ENCODE data around the gene GALNT13.

Gene GALNT13

DNA sequence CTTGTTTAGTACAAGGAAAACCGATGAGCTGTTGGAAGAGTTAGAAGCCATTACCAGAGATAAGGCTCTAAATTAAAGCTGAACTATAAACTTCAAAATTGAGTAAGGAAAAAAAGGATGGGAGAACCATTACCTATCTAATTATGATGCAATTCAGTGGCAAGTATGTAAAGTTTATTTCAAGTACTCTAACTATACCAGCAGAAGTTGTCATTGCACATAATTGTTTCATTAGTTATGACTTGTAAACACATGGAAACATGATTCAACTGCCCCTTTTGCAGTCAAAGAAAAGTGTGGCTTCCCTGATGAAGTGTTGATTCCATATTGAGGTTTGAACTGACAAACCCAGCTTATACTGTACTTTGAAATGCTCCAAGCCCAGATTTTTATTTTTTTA is 502.7 kb downstream of the GALNT13 start:
- DNase-seq (ENCODE audit: low read depth), result no peak
- in situ Hi-C loops (cut with HindIII; ENCODE audit: low sequenced_read_pairs), result no loop called here
- TF ChIP-seq CTCF (IDR thresholded peaks at IDR 0.05; ENCODE audit: low read depth, low read length, missing control alignments), result no peak
- H3K4me3 ChIP-seq (ENCODE audit: low read depth, low read length), result no peak overlapping the region

DNA sequence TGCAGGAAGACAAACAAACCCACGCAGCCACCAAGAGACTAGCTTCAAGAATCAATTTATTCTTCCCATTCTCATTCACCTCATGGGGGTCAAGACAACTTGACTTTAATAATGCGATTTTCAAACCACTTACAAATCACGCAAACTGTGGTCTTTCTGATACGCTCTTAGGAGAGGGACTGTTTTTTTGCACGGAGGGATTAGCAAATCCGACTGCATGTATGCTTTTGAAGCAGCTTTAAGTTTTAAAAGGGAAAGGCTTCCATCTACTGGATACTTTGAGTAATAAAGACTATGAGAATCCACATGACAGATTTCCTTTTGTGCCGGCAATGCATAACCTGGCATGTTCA is 503.8 kb downstream of the GALNT13 start:
- peak; percentile 39 for TF ChIP-seq CTCF (IDR thresholded peaks at IDR 0.05; ENCODE audit: low read depth, low read length, missing control alignments)
- in situ Hi-C loops (cut with HindIII; ENCODE audit: low sequenced_read_pairs), result no loop called here
- H3K4me3 ChIP-seq (ENCODE audit: low read depth, low read length), result no peak overlapping the region
- DNase-seq (ENCODE audit: low read depth), result peak; percentile 49

DNA sequence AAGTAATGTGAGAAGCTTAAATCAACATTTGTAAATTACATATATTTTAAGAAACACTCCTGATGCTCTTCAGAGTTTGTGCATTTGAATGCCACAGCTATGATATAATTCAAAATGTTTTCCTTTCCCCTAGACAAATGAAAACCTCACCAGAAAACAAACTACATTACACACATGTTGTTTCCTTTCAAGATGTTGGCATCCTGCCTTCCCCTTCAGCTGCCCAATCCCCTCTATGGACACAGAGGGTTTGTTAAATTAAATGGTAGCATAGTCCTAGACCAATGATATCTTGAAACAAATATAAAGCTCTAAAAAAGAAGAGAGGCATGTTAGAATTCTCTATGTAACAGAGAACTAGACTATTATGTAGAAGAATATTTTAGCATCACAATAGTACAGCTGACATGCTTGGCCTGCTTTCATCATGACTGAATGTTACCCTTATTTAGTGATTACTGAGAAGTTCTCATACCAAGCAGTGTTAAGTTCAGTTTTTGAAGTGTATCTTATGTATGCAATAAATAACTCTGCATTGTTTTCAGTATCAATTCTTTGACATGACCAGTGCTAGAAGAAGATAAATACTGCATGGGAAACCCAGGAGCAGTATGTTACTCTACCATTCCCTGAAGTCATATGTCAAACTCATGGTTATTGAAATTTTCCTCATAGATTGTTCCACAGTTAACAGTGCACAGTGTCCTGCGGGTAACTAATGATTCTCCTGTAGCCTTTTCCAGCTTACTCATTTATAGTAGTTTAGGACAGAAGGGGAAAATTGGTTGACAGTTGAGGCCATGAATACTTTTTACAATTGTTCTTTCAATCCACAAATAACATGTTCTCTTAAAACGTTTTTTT is 510.4 kb downstream of the GALNT13 start:
- in situ Hi-C loops (cut with HindIII; ENCODE audit: low sequenced_read_pairs), result no loop called here
- no peak overlapping the region for H3K4me3 ChIP-seq (ENCODE audit: low read depth, low read length)
- no peak for TF ChIP-seq CTCF (IDR thresholded peaks at IDR 0.05; ENCODE audit: low read depth, low read length, missing control alignments)
- DNase-seq (ENCODE audit: low read depth), result no peak

- TF ChIP-seq CTCF (IDR thresholded peaks at IDR 0.05; ENCODE audit: low read depth, low read length, missing control alignments), result no peak
- no peak for DNase-seq (ENCODE audit: low read depth)
- no peak overlapping the region for H3K4me3 ChIP-seq (ENCODE audit: low read depth, low read length)
- in situ Hi-C loops (cut with HindIII; ENCODE audit: low sequenced_read_pairs), result no loop called here
Measured at GRCh38 chr2:154386186-154386585, 514.5 kb downstream of the GALNT13 start.

DNA sequence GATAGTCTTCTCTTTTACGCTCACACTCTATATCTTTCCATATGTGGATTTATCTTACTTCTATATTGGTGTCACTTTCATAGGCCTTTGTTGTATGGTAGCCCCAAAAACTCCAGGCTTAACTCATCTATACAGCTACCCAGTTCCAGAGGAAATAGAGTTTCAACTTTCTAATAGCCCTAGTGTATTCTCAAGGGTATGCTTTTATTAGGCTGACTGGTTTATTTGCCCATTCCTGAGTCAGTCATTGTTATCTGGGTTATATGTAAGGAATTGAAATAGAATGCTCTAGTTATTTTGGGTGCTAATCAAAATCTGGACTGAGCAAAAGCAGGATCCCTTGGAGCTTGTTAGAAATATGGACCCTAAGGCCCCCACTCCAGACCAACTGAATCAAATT is 519.3 kb downstream of the GALNT13 start:
- no peak for DNase-seq (ENCODE audit: low read depth)
- no peak for TF ChIP-seq CTCF (IDR thresholded peaks at IDR 0.05; ENCODE audit: low read depth, low read length, missing control alignments)
- H3K4me3 ChIP-seq (ENCODE audit: low read depth, low read length), result no peak overlapping the region
- in situ Hi-C loops (cut with HindIII; ENCODE audit: low sequenced_read_pairs), result no loop called here

DNA sequence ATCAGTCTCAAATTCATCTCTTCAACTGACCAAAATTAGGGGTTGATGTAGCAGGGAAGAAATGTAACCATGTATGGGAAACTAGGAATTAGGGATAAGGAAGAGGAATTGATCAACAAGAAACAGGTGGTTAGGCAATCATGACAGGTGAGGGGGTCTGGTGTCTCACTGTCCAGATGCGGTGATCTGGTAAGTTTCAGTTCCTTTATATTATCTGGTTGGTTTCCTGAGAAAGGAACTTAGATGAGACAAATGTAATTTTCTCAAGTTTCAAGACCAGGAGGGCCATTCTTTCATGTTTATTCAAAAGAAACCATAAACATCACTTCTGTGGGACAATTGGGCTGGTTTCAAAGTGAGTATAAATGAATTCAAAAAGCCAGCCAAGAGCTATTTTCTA is 520.5 kb downstream of the GALNT13 start:
- DNase-seq (ENCODE audit: low read depth), result no peak
- in situ Hi-C loops (cut with HindIII; ENCODE audit: low sequenced_read_pairs), result no loop called here
- H3K4me3 ChIP-seq (ENCODE audit: low read depth, low read length), result no peak overlapping the region
- TF ChIP-seq CTCF (IDR thresholded peaks at IDR 0.05; ENCODE audit: low read depth, low read length, missing control alignments), result no peak

Data from astrocyte of the cerebellum (primary cell).